HG03432 (cell line): Measurements from ENCODE around the gene SEMA4D.

Experiments used
- ATAC-seq: cut with Tn5 transposase; IDR thresholded peaks from one replicate; pipeline ENCODE4 v1.9.1; 2021; ENCODE audit warnings: mild to moderate bottlenecking, moderate library complexity; ENCODE audit not compliant: unreplicated experiment

Gene SEMA4D

DNA sequence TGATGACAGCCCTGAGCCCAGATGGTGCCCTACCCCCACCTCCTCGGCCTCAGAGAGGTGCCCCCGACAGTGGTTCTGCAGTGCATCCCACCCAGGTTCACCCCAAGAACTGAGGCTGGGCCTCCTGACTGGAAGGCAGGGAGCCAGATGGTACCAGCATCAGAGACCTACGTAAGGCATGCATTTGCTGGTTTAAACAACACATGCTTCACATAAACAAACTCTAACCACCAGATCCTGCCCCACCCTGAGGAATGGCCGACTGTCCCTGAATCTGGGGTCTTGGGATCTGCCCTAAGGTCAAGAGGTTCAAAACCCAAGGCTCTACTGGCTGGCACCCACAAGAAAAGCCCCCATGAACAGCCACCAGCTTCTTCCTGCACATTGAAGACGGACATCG, 106.3 kb downstream of the SEMA4D start:
- ATAC-seq, result no peak

DNA sequence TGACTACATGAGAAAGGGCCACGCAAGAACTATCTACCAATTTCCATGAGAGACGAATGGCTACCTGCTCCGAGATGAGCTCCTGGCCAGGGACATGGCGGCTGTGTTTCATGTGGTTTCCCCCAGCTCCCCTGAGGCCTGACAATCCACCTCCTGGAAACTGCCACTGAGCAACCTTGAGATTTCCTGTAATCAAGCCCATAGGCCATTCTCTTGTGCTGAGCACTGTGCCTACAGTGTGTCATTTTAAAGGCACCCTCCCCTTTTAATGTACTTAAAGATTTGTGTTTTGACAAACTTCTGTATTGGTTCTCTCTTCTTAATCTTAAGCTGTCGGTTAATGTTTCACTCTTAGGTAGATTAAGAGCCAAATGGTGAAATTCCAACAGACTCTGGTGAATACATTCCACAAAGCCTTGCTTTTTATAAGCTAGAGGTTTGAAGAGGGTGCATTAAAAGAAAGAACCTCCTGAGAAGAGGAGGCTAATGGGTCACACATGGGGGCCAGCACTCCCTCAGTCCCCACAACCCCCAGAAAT, 107.3 kb downstream of the SEMA4D start:
- no peak for ATAC-seq

DNA sequence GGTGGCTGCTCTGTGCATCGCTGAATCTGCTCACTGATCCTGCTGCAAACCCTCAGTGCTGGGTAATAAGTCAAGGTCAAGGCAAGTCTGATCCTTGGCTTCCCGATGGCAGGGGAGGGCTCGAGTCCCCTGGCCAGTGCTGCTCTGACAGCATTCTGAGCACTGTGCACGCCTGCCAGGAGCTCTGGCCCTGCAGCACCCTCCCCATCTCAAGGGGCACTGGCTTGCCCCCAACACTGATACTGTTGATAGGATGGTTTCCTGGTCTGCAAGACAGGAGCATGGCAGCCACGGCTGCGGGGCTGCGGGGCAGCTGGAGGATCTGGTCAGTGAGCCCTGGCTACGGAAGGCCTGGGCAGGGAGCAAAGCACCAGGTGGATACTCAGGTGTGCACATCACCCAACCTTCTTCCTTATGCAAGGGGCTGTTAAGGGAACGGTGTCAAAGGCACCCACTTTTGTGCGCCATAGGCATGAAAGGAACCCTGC, 107.8 kb downstream of the SEMA4D start:
- no peak for ATAC-seq

DNA sequence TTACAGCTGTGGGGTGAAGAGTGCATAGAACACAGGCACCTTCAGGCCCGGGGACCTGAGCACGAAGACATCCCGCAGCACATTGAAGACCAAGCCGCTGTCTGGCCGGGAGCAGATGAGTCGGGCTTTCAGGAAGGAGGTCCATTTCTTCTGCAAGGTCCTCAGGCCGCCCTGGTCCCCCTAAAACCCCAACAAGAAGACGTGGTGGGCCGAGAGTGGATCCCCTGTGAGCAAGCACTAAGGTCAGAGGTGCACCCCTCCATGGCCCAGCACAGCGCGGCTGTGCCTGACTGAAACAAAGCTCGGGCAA, 109.1 kb downstream of the SEMA4D start:
- ATAC-seq, result no peak

DNA sequence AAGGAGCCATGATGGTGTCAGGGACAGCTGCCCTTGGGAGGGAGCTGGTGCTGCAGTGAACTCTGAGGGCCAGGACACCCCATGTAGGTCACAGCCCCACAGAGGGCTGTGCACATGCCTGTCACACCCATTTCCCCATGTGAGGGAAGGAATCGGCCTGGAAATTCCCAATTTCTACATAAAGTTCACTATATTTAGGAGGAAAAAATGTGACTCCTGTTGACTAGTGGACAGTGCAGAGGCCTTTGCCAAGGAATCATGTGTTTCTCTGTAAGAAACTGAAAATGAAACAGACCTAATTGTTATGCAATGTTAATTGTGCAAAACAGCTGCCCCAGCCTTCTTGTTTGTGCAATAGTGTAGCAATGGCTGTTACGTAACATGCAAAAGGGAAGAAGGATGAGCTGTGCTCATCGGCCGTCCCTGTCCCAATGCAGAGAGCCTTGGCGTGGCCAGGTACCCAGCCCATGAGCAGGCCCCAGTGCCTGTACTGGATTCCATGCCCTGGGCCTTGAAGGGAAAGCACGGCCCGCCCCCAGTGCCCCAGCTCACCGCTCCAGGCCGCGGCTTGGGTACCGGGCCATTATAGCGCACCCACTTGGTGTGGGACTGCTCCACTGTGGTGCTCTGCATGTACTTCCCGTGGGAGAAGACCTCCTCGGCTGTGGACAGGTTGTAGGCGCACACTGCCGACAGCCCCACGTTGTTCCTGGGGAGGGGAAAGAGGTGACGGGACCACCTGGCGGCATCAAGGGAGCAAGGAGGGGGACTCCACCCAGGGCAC, 109.6 kb downstream of the SEMA4D start:
- no peak for ATAC-seq

DNA sequence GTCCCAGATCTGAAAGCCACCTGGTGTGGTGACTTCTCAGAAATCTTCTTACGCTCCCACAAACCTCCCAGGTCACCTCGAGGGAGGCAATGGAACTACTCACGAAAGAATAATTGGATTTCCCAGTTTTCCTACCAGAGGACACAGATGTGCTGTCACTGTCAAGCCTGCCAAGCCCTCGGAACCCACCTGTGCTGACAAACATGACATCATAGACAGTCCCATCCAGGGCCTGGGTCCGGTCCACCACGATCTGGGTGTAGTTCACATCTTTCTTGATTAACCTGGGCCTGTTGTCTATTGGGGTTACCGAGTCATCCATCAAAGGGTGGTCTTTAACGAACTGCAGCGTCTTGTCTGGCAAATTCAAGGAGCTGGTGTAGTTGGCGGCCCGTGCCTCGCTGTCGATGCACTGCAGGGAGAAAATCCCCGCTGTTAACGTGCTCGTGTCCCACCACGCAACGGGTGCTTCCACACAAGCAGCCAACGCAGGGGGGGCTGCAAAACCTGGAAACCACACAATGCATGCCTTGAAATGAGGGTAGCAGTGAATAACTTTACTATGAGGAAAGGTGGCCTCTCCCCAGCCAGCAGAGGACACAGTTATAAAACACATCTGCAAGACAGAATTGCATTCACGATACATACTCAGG, 110.6 kb downstream of the SEMA4D start:
- ATAC-seq, result no peak

DNA sequence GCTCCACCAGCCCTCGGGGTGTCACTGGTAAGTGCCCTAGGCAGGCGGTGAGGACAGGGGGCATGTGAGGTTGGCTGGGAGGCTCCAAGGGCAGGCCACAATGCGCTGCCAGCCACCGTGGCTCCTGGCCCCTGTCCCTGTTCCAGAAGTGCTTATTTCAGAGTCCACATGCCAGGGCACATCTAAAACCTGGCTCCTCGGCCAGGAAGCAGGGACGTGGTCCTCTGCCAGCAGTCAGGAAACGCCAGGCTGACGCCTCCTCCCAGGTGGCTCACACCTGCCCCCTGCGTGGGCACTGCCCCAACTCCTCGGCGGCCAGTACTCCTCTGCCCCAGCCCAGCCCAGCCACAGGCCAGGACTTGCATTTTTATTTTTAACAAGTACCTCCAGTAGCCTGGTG, 111.1 kb downstream of the SEMA4D start:
- no peak for ATAC-seq

DNA sequence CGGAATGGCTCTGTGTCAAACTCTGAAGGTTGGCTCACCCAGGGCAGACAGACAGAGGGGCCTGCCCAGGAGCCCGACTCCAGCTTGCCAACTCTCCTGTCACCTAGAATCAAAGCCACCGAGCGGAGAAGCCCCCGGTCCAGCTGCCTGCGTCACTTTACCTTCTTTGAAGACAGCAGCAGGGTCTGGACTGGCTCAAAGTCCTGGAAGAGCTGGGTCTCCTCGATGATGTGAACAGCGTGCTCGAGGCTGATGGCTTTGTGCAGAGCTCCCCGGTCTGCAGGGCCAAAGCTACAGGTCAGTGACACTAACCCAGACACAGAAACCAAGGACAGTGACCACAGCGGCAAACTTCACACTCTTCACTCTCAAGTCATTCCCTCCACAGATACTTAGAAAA, 111.7 kb downstream of the SEMA4D start:
- ATAC-seq, result no peak

DNA sequence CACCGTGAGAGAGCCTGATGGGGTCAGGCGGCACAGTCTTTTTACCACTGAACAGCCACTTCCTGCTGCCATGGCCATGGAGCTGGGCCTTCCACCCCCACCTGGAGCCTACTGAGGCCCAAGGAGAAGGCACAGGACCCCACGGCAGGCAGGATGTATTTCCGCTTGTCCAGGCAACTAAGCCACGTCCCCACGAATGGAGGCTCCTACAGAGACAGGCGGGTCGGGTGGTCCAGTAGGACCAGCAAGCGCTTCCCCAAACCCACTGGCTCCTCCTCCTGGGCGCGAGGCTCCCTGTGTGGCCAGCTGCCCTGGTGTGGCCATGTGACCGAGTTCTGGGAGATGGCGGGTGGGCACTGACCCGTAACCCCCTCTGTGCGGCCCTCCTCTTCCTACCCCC, 113.1 kb downstream of the SEMA4D start:
- ATAC-seq, result no peak

DNA sequence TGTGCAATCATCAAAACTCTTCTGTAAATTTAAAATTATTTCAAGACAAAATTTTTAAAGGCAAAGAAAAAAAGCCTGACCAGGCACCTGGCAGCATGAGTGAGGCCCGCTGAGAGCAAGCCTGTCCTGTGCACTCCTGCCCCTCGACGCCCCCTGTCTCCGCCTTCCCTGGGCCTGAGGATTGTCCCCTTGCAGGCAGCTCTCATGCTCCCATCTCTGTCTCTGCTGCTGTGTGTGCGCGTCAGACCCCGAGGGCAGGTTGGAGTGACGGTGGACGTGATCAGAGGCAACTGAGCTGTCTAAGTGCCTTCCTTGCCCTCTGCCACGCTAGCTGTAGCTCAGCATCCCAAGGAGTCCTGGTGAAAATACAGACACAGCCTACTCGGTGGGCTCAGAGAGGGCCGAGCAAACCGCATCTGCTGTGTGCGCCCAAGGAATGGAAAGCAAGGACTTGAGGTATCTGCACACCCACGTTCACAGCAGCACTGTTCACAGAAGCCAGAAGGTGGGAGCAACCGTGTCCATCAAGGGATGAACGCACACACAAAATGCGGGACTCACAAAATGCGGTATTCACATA, 114.1 kb downstream of the SEMA4D start:
- no peak for ATAC-seq

DNA sequence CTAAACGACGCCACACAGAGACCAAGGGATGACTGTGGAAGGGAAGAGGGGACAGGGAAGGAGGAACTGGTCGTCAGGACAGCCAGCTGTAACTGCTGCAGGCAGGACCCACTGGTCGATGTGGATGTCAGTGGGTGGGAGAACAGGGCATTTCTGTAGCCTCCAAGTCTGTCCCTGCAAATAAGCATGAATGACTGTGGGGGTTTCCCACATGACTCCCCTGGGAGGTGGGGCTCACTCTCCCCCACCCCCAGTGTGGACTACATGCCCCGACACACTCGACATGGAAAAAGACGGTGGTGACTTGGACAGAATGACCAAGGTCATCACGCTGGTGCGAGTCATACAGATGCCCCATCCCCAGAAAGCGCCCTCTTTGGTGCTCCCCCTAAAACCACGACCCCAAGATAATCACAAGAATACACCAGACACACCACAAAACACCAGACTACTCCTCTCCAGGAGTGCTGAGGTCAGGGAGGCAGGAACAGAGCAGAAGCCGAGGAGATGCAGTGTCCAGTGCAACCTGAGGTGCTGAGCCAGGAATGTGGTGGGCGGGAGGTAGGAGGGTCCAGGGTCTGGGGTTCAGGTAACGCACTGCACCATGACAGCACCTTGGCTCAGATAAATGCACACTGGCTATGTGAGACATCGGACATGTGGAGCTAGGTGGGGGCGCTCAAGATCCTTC, 114.7 kb downstream of the SEMA4D start:
- no peak for ATAC-seq

DNA sequence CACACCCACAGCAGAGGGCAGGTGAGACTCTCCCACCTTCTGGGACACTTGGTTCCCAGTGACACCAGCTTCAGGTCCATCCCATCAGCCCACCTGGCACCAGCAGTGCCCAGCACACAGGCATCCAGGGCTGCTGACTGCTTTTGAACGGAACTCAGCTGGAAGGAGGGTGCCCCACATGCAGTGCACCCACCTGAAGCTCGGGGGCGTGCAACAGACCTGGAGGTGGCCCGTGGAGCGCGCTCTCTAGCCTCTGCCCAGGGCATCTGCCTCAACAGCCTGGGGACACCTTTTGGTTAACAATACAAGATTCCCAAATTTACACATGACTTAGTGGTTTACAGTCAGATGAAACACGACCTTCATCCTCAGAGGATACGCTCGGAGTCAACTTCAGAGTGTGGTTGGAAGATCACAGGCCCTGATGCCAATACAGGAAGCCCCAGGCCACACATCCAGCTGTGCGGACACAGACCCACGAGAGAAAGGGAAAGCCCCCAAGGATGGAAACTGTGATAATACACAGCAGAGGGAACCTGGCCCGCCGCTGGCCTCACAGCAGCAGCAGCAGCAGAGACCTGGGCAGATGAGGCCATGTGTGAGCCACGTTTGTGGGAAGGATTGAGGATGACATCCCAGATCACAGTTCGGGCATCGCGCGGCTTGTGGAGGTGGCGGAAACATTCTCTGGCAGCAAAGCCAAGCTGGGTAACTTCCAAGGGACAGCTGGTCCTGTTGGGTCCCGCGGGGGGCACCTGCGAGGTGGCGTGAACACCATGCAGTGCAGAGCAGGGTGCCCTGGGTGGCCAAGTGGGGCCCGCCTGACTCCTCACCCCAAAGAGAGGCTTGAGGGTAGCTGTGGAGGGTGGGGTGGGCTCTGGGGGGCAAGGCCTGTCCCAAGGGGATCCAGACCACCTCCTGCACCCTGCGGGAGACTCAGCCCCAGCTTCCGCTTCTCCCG, 115.6 kb downstream of the SEMA4D start:
- no peak for ATAC-seq

DNA sequence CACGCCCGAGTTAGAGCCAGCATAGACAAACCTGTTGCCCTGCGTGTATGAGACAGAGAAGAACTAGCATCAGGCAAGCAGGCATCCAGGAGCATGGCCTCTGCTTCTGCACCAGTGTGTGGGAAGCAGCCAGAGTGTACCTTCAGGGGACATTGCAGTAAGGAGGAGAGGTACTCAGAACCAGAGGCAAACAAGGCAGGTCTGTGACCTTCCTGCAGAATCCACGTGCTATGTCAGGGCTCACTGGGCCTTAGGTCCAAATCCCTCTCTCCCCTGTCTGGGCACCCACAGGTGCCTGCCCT, 116.7 kb downstream of the SEMA4D start:
- no peak for ATAC-seq

DNA sequence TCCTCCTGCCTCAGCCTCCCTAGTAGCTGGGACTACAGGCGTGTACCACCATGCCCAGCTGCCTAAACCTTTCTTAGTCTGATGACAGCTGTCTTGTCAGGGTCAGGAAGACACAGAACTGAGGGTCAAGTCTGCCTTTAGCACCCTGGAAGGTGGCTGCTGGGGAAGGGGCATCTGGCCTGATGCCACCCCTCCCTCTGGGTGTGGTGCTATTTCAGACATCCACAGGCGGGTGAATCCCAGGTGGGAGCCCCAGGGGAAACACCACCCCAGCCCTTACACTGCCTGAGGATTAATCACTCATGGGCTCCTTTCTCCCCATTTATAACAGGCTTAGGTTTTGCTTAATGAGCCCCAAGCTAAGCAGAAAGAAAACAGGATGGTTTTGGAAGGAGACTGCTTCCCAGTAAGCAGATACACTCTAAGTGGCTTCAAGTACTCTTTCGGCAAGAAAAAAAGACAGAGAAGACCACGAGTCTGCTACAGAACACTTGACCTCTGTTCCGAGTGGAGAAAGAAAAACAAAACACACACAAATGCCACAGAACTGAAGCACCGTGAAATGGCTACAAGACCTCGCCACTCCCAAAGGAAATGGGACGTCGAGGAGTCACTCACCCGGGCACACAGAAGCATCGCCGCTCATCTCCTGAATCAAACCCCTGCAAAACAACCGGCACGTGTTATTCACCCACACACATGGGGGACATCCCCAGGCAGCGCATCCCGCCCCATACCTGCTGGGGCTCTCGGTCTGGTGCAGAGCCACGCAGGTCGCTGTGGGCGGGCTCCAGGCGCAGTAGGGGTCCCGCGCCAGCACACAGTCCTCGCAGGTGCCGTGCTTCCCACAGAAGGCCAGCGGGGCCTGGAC, 117.2 kb downstream of the SEMA4D start:
- no peak for ATAC-seq

DNA sequence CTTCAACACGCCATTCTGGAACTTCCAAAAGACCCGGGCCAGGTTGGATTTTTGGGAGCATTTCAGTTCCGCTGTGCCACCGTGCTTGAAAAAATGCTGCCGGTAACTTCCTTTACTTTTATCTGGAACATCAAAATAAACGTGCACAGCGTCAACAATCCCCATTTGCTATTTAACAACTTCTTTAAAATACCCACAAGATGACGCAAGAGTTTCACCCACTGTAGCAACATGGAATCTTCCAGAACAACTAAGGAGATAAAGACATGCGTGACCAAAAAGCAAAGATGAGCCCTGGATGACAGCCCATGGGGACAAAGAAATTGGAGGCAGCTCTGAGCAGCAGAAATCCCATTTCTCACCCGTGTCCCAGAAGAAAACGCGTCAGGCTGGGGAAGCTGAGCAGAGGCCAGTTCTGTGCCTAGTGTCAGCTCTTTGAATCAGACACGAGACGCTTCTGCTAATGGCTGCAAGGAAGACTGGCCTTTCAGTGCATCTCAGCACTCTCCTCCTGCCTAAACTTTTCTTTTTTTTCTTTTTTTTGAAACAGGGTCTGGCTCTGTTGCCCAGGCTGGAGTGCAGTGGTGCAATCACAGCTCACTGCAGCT, 118.3 kb downstream of the SEMA4D start:
- ATAC-seq, result no peak

DNA sequence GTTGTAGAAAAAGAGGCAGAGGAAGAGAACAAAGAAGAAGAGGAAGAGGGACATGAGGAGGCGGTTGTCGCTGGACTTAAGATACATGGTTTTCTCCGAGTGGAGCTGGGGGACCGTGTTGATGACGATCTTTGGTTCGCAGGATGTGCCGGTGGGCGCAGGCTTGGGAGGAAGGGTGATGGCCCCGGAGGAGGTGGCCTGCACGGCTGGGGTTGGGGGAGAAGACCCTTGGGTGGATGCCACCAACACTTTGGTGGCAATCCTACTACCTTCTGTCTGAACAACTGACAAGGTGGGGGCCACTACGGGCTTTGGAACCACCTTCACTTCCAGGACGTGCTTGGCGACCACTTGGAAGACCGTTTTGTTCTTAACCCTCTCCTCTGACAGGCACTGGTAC, 118.9 kb downstream of the SEMA4D start:
- no peak for ATAC-seq

DNA sequence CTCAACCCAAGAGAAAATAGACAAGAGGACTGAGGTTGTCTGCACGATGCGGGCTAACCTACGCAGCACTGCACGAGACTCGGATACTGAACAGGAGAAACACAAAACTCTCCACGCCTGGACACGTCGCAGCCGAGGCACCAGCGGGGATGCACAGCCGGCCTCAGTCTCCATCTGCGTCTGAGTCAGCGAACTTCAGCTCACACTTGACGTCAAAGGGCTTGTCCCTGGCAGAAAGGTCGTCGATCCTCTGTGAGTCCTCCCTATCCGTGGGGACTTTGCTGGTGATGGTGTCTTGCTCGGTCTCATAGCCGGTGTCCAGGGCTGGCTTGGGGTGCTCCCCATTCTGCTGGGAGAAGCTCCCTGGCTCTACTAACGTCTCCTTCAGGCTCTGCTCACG, 119.4 kb downstream of the SEMA4D start:
- no peak for ATAC-seq

DNA sequence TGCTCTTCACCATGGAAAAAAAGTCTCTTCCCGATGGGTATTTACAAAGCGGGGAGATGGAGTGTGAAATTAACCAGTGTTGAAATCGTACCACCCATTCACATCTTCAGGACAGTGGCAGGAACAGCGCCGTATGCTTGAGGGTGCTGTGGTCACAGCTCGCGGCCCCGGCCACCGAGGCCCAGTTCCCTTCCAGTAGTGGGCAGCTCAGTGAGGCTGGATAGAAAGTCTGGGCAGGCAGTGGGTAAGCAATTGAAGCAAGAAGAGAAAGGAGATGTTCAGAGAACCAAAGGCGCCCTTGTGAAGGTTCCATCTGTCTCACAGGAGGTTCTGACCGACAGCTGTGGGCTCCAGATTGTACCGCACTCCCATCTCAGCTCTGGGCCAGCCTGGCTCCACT, 120.5 kb downstream of the SEMA4D start:
- no peak for ATAC-seq

DNA sequence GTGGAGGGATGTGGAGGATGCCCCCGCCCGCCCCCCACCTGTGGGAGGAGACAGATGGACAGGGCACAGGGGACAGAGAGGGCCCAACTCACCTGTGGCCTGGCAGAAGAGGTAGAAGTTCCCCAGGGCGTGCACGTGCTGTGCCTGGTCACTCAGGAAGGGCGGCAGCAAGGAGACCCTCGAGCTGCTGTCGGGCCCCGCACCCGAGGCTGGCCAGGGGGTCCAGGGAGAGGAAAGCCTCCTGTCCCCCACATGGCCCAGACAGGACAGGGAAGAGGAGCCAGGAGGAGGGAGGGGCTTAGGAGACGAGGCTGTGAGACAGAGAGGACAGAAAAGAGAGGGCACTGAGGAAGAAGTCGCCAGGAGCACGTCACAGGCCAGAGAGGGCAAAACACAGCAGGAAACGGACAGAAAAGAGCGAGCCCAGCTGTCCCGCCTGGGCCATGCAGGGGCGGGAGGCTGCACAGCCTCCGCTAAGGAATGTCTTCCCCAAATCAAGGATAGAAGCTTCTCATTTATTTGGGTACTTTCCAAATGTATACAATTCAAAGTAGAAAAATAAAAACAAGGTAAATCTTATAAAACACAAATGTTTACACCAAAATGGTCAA, 121.1 kb downstream of the SEMA4D start:
- ATAC-seq, result no peak
